ENCODE results near the gene TRAK2.
"Not testable (repeated sequence)": the region's sequence is repeated elsewhere in the genome, so short reads cannot be mapped to it uniquely, and the experiment has no call there.

Gene TRAK2

DNA sequence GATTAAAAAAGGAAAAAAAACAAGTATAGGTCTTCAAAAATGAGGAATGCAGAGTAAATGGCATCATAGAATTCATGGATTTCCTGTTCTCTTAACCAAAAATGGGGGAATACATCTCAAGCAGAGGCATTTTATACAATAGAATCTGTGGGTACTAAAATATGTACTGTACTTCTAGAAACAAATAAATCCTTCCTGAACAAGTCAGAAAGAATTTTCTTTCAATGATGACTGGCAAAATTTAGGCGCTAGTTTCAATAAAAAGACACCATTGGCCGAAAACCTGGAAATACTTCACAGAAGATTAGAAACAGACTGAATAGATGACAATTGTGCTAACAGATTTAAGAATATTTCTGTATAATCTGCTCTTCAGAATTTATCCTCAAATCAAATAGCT is 15.1 kb downstream of the TRAK2 start:
- H3K36me3 ChIP-seq, result no peaks in the 10 kb centered on the region
- no peak for TF ChIP-seq CTCF (IDR thresholded peaks at IDR 0.05)
- H3K4me1 ChIP-seq (ENCODE audit: control insufficient read depth in 1 of 2, insufficient read depth in 1 of 2, low read depth in 1 of 2, low read length in 1 of 2), result no peaks in the 10 kb centered on the region
- H3K27me3 ChIP-seq, result no peaks in the 10 kb centered on the region
- H3K9me3 ChIP-seq, result no peaks in the 10 kb centered on the region
- H3K27ac ChIP-seq, result no peak overlapping the region
- no peak overlapping the region for H3K4me3 ChIP-seq (ENCODE audit: low read depth in 1 of 2, low read length in 1 of 2)

- no peak for TF ChIP-seq CTCF (IDR thresholded peaks at IDR 0.05)
- H3K9me3 ChIP-seq, result no peaks in the 10 kb centered on the region
- no peaks in the 10 kb centered on the region for H3K36me3 ChIP-seq
- no peak overlapping the region for H3K4me3 ChIP-seq (ENCODE audit: low read depth in 1 of 2, low read length in 1 of 2)
- H3K4me1 ChIP-seq (ENCODE audit: control insufficient read depth in 1 of 2, insufficient read depth in 1 of 2, low read depth in 1 of 2, low read length in 1 of 2), result no peaks in the 10 kb centered on the region
- no peaks in the 10 kb centered on the region for H3K27me3 ChIP-seq
- H3K27ac ChIP-seq, result no peak overlapping the region
Observed at GRCh38 chr2:201433394-201433995, 17.8 kb downstream of the TRAK2 start.

DNA sequence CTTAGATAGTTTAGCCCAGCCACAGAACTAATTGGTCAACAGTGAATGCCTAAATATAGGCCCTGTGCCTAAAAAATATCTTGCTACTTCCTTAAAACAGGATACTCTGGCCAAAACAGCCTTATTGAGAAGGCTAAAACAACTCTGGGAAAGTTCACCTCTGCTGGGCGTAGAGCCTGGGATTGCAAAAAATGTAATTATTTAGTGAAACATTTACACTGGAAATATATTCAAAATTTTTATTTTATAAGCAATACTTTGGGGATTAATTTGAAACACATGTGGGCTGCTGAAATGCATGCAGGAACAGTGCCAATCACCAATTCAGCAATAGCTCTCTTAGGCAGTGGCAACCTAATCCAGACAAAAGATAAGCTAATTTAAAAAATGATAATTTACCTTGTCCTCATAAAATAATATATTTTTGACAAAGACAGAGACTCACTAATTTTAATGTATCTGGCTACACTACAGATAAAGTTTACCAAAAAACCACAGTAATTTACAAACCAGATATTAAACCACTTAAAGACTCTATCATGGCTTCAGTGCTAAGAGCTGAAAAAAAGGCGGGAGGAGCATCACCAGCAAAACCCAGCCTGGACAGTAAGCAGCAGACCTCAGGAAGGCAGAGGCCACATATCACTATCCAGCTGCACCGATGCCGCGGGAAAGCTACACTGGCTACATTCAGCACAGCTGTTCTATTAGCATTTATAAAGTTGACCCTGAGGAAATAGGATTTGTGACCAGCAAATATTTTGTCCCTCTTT is 18.5 kb downstream of the TRAK2 start:
- Histone ChIP-seq H3K9me3 (no peaks in the 10 kb centered on the region), H3K4me3 (ENCODE audit: low read depth in 1 of 2, low read length in 1 of 2) (no peak overlapping the region), H3K27ac (no peak overlapping the region), H3K27me3 (no peaks in the 10 kb centered on the region), H3K4me1 (ENCODE audit: control insufficient read depth in 1 of 2, insufficient read depth in 1 of 2, low read depth in 1 of 2, low read length in 1 of 2) (no peaks in the 10 kb centered on the region), H3K36me3 (no peaks in the 10 kb centered on the region)
- TF ChIP-seq CTCF (IDR thresholded peaks at IDR 0.05), result no peak

DNA sequence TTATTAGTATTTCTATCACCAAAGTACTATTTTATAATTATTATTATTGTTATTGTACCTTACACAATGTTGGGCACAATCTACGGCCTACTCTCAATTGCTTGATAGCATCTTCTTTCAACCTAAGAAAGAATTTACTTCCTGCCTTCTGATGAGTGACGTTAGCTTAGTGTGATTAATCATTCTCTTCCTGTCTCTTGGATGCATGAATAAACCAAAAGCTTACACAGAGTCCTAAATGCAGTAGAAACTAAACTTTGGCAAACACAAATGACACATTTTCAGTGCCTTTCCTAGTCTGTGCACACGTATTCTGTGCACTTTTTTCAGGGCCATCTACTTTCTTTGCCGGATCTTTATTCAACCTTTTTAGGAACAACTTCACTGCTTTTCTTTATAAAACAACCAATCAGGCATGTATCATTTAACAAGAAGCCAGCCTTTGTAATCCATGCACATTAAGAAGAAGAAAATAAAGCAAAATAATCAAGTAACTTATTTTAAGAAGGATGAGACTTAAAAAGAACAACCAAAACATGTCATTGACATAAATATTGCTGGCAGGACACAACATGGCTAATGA is 19.1 kb downstream of the TRAK2 start:
- Histone ChIP-seq H3K4me1 (ENCODE audit: control insufficient read depth in 1 of 2, insufficient read depth in 1 of 2, low read depth in 1 of 2, low read length in 1 of 2) (no peaks in the 10 kb centered on the region), H3K27me3 (no peaks in the 10 kb centered on the region), H3K27ac (no peak overlapping the region), H3K9me3 (no peaks in the 10 kb centered on the region), H3K4me3 (ENCODE audit: low read depth in 1 of 2, low read length in 1 of 2) (no peak overlapping the region), H3K36me3 (no peaks in the 10 kb centered on the region)
- TF ChIP-seq CTCF (IDR thresholded peaks at IDR 0.05), result no peak

DNA sequence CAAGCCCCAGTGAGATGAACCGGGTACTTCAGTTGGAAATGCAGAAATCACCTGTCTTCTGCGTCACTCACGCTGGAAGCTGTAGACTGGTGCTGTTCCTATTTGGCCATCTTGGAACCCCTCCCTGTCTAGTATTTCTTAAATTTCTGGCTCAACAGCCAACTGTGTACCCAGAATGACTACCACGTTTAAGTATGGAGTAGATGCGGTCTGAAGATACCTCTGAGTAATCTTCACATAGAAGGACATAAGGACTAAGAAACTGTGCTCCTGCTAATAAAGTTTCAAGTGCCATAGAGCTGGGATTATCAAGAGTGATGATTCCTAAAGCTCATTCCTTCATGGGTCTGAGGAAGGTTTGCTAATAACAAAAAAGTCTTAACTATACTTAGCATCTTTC is 20.4 kb downstream of the TRAK2 start:
- Histone ChIP-seq H3K4me1 (ENCODE audit: control insufficient read depth in 1 of 2, insufficient read depth in 1 of 2, low read depth in 1 of 2, low read length in 1 of 2) (no peaks in the 10 kb centered on the region), H3K27ac (no peak overlapping the region), H3K9me3 (no peaks in the 10 kb centered on the region), H3K4me3 (ENCODE audit: low read depth in 1 of 2, low read length in 1 of 2) (no peak overlapping the region), H3K36me3 (no peaks in the 10 kb centered on the region), H3K27me3 (no peaks in the 10 kb centered on the region)
- no peak for TF ChIP-seq CTCF (IDR thresholded peaks at IDR 0.05)

GRCh38 chr2:201430322-201430721 is 20.9 kb downstream of the TRAK2 start:
- not testable (repeated sequence) for H3K36me3 ChIP-seq; H3K4me1 ChIP-seq (ENCODE audit: control insufficient read depth in 1 of 2, insufficient read depth in 1 of 2, low read depth in 1 of 2, low read length in 1 of 2); H3K27ac ChIP-seq; H3K4me3 ChIP-seq (ENCODE audit: low read depth in 1 of 2, low read length in 1 of 2); H3K27me3 ChIP-seq; H3K9me3 ChIP-seq

- H3K36me3 ChIP-seq; H3K4me3 ChIP-seq (ENCODE audit: low read depth in 1 of 2, low read length in 1 of 2); H3K27ac ChIP-seq; H3K27me3 ChIP-seq; H3K9me3 ChIP-seq; H3K4me1 ChIP-seq (ENCODE audit: control insufficient read depth in 1 of 2, insufficient read depth in 1 of 2, low read depth in 1 of 2, low read length in 1 of 2): not testable (repeated sequence)
Observed at GRCh38 chr2:201429835-201430234, 21.4 kb downstream of the TRAK2 start.

GRCh38 chr2:201428366-201428765 is 22.9 kb downstream of the TRAK2 start:
- not testable (repeated sequence) for H3K9me3 ChIP-seq; H3K4me3 ChIP-seq (ENCODE audit: low read depth in 1 of 2, low read length in 1 of 2); H3K27me3 ChIP-seq; H3K36me3 ChIP-seq; H3K27ac ChIP-seq; H3K4me1 ChIP-seq (ENCODE audit: control insufficient read depth in 1 of 2, insufficient read depth in 1 of 2, low read depth in 1 of 2, low read length in 1 of 2)
